Caki2 (cell line): ENCODE results near the gene SGTA. TPM values are rescaled to one million over a fixed set of nuclear protein-coding genes. Genes with fewer than 3 reads are reported as not detected.

Experiments used
- DNase-seq: peaks from one replicate; pipeline ENCODE4 v3.0.0-alpha.2; 2015; ENCODE audit warnings: low read depth
- in situ Hi-C: cut with HindIII; loops from 2 replicates; pipeline ENCODE4 v1.10.0; 2016; ENCODE audit warnings: low sequenced_read_pairs, low pct_unique_long_range_greater_than_20kb, mixed read lengths
- total RNA-seq: library from RNA; depleted of rRNA; stranded (reverse); fragments of >200 nt; shearing (Covaris generic); gene quantifications from 2 replicates; pipeline ENCODE4 v1.2.3, GENCODE V29; 2014; ENCODE audit warnings: low replicate concordance

The SGTA gene
- total RNA-seq, 1 experiment from 2014 or later: 62.5 TPM

DNA sequence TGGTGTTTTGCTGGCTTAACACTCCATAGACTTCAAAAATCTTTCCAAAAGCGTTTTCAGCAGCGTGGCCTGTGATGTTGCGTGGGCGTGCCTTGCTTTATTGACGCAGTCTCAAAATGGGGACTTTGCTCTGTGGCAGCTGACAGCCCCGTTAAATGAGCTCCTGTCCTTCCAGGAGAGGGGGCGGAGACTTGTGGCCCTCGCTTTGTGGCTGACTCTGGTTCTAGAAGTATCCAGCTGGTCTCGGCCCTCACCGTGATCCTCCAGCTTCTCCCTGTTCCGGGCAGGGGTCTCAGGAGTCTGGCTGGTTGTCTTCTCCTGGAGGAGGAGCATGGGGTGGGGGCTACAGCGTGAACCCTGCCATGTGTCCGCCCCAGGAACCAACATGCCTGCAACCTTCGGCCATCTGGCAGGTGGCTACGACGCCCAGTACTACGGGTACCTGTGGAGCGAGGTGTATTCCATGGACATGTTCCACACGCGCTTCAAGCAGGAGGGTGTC, 28.2 kb upstream of the SGTA start:
- DNase-seq: no peak
- in situ Hi-C loops: no loop called here

DNA sequence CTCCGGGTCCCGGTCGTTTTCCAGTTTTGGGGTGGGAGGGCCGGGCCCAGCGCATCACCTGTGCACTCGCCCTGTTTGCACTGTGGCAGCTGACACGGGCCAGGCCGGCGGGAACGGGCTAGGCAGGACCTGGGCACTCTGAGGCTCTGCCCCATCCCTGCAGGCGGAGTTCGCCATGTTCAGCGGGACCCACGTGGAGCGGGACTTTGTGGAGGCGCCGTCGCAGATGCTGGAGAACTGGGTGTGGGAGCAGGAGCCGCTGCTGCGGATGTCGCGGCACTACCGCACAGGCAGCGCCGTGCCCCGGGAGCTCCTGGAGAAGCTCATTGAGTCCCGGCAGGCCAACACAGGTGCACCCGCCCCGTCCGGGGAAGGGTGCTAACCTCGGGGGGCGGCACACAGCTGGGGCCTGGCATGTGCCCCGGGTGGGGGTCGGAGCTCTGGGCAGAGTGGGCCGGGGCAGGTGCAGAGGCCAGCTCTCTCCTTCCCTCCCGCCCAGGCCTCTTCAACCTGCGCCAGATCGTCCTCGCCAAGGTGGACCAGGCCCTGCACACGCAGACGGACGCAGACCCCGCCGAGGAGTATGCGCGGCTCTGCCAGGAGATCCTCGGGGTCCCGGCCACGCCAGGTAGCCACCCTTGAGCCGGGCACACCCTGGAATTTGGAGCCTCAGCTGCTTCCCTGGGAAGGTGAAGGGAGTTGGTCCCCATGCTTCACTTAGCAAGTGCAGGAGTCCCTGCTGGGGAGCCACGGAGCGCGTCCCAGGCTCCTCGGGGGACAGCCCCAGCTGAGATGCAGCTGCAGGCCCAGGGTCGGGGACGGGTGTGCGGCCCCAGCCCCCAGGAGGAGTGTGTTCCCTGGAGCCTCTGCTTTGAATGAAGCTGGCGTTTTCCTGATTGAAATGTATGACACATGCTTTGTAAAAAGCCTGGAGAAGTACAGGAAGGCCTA, 27.3 kb upstream of the SGTA start:
- in situ Hi-C loops: no loop called here
- no peak for DNase-seq

DNA sequence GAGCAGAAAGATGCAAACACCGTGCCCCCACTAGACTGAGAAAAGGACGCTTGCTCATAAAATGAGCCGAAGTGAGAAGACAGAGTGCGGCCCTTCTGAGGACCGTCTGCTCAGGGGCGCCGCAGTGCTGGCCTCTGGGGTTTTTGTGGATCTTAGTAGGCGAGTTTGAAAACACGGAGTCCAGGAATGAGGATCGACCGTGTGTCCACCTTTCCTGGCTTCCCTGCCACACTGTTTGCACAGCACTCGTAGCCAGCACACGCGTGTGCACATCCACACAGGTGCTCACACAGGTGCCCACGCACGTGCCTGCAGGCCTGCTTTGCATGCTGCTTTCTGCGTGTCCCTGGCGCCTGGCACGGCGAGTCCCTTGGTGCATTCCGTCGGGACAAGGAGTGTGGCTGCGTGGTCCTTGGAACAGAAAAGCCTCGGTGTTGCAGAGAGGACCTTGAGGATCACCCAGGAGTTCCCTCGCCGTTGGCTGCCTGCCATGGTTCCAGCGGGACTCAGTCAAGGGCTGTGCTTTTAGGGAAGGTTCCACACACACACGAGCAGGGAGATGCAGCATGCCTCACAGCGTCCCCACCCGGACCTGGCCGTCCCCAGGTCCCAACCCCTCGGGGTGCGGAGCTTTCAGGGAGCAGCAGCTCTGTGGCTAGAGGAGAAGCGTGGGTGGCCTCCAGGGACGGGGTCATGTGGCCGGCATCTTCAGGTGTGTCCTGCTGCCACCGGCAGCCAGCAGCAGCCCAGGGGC, 26.5 kb upstream of the SGTA start:
- in situ Hi-C loops: no loop called here
- no peak for DNase-seq

DNA sequence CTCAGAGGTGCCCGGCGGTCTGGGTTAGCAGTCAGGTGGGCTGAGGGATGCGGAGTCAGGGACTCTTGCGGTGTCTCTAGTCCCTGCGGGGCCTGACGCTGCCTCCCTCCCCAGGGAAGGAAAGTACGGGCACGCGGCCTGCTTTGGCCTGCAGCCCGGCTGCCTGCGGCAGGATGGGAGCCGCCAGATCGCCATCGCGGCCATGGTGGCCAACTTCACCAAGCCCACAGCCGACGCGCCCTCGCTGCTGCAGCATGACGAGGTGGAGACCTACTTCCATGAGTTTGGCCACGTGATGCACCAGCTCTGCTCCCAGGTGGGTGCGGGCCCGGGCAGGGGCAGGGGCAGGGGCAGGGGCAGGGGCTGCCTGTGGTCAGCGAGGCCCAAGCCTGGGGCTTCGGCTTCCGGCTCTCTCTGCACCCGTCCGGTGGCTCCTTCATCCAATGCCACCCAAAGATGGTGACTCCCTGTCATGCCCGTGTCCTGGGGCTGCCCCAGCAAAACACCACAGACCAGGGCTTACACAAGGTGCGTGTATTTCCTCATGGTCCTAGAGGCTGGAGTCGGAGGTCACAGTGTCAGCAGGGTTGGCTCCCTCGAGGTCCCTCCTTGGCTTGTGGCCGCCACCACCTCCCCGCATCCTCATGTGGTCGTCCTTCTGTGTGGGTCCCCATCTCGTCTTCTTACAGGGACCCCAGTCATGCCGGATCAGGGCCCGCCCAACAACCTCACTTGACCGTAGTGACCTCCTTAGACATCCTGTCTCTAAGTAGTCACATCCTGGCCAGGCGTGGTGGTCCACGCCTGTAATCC, 25.3 kb upstream of the SGTA start:
- in situ Hi-C loops: no loop called here
- no peak for DNase-seq

DNA sequence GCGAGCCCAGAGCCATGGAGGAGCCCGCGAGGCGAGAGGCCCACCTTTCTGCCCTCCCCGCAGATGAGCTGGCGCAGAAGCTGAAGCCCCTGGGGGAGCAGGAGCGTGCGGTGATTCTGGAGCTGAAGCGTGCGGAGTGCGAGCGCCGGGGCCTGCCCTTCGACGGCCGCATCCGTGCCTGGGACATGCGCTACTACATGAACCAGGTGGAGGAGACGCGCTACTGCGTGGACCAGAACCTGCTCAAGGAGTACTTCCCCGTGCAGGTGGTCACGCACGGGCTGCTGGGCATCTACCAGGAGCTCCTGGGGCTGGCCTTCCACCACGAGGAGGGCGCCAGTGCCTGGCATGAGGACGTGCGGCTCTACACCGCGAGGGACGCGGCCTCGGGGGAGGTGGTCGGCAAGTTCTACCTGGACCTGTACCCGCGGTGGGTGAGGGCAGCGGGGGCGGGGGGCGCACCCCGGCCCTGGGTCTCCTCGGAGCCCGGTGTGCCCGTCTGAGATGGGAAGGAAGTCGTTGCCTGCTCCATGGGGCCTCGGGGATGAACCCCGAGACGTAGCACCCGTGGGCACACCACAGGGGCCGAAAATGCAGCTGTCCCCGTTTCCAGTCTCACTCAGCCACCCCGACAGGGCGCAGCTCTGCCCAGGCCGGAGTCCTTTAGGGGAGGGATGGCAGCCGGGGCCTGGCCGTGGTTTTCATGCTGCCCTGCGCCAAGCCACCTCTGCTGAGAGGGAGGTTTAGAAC, 24.5 kb upstream of the SGTA start:
- in situ Hi-C loops: no loop called here
- DNase-seq: no peak

DNA sequence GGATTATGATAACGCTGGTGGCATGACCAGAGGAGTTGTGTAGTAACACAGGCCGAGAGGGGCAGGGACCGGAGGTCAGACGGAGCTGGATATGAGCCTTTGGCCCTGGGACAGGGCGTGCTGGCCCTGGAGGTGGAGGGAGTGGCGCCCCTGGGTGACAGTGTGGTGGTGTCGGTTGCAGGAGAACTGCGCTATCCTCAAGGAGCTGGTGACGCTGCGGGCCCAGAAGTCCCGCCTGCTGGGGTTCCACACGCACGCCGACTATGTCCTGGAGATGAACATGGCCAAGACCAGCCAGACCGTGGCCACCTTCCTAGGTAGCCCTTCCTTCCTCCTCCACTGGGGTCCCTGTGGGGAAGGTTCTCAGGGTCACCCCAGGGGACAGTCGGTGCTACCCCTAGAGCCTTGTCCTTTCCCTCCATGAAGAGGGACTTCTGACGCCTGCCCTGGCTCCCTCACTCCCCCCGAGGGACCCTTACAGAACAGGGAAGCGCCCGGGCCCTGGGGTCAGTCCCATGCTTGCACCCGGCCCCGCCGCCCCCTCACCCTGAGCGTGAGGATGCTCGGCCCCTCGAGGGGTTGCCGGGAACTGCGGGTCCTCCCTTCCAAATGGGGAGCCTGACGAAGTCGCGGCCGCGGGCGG, 23.8 kb upstream of the SGTA start:
- no peak for DNase-seq
- in situ Hi-C loops: no loop called here

DNA sequence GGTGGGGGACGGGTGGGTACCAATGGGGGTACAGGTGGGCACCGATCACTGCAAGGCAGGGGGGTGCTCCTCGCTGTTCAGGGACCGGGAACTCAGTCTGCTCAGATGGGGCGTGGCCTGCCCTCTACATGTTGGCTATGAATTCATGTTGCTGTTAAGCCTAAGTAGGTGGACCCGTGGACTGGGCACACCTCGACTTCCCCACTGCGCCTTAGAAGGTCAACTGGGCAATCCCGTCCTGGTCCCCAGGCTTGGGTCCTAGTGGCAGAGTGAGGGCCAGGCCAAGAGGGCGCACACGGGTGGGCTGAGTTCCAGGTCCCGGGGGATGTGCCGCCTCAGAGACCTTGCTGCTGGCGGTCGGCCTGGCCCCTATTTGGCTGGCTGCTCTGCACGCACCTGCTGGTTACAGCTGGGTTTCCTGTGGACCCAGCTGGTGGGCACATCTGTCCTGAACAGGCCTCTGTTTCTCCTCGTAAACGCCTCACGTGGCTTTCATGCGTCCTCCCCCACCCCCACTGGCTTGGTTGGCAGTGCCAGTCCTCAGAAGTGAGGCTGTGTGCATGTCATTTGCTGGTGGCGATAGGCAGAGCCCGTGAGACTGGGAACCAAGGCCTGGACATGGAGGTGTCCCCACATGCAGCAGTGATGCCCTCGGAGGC, 23.0 kb upstream of the SGTA start:
- DNase-seq: no peak
- in situ Hi-C loops: no loop called here

DNA sequence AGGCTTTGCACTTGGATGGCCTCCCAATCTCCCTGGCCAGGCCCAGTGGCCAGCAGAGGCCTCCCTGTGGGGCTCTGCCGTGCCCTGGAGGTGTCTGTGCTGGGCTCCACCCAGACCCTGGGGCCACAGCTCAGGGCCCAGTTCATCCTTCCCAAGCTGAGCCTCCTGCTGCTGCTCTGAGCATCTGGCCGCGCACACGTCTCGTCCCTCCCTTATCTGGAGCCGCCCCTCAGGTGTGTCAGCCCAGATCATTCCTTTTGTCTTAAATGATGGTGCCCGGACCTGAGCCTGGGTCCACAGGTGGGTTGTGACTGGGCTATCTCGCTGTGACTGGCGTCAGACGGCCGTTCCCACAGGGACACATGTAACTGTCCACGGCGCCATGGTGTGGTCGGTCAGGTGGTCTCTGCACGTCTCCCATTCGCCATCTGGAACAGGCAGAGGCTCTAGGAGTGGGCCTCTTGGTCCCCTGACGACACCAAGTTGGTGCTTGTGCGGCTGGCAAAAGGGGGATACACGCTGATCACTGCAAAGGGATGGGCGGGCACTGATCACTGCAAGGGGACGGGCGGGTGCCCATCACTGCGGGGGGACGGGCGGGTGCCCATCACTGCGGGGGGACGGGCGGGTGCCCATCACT, 22.3 kb upstream of the SGTA start:
- no peak for DNase-seq
- in situ Hi-C loops: no loop called here

DNA sequence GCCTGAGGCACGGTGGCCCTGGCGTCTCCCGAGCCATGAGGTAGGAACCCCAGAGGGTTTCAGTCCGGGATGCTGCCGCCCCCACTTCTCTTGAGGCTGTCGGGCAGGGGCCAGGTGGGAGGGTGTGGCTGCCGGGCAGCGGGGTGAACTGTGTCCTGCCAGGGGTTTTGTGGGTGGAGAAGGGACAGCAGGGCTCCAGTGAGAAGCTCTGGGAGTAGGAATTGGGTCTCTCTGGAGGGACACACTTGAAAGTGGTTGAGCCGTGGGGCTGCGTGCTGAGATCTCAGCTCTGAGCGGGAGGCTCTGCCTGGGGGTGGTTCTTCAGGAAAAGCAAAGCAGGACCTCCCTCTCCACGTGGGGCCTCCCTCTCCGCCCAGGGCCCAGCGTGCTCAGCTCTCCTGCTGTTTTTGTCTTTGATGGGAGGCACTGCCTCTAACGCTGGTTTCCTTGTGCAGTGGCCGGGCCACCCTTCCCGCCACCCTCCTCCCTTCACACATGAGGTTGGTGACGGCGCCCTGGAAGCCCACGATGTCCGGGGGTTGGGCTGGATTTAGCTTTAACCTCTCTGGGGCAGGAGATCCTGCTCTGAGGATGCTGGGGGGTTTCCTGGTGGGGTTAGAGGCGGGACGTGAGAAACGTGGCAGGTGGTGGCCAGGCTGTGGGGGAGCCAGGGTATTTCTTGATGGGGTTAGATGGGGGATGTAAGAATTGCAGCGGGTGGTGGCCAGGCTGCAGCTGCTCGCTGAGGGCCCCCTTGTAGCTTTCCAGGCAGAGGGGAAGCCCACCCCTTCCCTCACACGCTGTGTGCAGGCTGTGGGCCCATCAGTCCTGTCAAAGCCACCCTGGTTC, 21.3 kb upstream of the SGTA start:
- in situ Hi-C loops: no loop called here
- DNase-seq: no peak

DNA sequence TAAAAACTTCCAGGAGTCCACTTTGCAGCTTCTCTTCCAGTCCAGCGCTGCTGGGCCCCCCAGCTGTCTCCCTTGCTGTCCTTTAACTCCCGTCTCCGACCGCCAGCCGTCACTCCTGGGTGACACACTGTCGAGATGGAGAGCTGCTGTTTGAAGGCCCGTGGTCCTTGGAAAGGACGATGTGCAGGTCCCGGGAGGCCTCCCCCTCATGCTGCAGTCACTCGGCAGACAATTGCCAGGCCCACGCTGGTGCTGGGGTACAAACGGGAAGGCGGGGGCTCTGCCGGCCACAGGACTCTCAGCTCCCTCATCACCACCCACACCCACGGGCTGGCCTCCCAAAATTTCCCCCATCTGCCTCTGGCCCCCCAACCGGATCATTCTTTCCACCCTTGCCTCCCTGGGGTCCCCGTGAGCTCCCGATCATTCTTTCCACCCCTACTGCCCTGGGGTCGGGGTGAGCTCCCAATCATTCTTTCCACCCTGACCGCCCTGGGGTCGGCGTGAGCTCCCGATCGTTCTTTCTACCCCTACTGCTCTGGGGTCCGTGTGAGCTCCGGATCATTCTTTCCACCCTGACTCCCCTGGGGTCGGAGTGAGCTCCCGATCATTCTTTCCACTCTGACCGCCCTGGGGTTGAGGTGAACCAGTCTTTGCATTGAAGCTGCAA, 20.5 kb upstream of the SGTA start:
- no peak for DNase-seq
- in situ Hi-C loops: no loop called here

DNA sequence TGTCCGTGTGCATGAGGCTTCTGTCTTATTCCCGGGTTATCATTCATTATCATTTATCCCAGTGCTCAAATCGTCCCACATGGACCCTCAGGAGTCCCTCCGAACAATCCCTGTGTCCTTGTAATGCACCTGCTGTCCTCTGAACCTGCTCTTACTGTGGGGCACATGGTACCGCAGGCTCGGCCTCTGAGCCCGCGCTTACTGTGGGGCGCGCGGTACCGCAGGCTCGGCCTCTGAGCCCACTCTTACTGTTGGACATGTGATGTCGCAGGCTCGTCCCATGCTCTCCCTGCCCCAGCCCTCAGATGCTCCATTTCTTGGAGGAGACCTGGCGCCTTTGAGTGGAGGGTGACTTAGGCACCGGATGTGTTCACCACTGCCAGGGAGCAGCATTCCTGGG, 19.8 kb upstream of the SGTA start:
- in situ Hi-C loops: no loop called here
- no peak for DNase-seq

DNA sequence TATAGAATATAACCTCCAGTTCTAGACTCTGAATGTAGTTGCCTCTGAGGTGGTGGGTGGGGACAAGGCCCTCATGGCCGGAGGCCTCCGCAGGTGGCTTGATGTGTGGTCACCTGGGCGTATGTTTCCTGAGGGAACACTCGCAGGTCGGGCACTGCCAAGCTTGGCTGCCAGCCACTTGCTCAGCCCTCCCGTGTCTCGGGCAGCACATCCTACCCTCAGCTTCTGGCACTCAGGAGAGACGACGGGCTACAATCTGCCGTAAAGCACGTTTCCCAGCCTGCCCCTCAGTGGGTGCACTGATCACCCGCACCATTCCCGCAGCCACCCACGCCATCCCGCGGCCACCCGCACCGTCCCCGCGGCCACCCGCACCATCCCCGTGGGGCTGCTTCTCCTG, 17.4 kb upstream of the SGTA start:
- in situ Hi-C loops: no loop called here
- no peak for DNase-seq

DNA sequence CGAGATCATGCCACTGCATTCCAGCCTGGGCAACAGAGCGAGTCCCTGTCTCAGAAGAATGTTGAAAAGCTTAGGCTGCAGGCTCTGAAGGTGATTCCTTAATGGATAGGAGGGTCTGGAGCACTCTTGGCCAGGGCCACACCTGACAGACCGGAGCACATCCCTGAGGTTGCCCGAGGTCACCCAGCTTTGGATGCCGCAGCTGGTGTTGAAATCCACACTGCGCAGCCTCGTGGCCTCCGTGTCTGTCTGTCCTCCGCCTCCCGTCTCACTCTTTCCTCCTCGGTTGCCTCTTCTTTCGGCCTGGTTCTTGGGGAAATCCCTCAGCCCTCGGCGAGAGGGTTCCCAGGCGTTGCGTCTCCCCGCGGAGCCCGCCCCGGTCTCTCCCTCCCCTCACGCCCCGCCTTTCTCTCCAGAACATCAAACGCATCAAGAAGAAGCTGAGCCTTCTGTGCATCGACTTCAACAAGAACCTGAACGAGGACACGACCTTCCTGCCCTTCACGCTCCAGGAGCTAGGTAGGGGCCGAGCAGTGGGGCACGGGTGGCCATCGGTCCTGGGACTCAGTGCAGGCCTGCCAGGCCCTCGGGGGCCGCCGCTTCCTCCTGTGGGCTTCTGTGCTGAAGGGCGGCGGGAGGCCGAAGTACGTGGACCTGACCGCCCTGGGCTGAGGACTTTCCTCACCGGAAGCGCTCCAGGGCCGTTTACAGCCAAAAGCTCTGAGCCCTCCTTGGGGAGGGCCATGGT, 16.4 kb upstream of the SGTA start:
- DNase-seq: no peak
- in situ Hi-C loops: no loop called here

DNA sequence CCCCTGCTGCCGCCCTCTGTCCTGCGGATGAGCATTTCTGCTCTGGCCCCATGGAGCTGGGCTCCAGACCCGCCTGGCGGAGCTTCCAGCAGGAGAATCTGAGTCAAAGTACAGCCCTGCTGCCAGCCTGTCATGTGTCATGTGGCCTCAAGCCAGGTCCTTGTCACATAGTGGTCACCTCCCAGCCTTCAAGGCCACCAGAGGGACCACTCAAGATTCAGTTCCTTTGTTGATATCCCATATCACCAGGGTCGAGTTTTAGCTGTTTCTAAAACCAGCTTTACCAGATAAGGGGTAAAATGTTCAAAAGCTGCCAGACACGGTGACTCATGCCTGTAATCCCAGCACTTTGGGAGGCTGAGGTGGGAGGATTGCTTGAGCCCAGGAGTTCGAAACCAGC, 15.7 kb upstream of the SGTA start:
- in situ Hi-C loops: no loop called here
- DNase-seq: no peak
